Measurements from ENCODE around the gene PARP4. TPM values are rescaled to one million over a fixed set of nuclear protein-coding genes. Genes with fewer than 3 reads are reported as not detected.
"Not testable (repeated sequence)": the region's sequence is repeated elsewhere in the genome, so short reads cannot be mapped to it uniquely, and the experiment has no call there.

PARP4 gene
- total RNA-seq, 6 experiments from 2014 or later, result 38.0 to 48.5 (median 43.1) TPM

DNA sequence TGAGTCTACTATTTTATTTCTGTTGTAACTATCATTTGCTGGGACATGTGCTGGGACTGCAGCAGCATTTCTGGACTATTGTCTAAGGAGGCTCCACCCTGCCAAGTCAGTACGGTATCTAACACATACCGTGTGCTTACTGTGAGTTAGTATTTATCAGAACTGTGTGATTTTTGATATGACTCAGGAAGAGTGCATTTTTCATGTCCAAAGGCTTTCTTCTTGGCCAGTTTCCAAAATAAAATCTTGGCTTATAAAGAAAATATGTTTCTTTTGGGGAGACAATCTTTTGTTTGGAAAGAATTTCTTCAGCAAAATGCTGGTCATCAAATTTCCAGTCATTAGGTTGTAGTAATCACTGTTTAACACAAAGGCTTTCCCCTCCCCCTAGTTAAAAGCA, 11.6 kb downstream of the PARP4 start:
- Mint-ChIP-seq H3K27ac (peak overlapping the region; percentile 59), H3K9me3 (no peaks in the 10 kb centered on the region), H3K27me3 (ENCODE audit: insufficient read depth) (no peaks in the 10 kb centered on the region), H3K4me1 (ENCODE audit: low read depth) (peaks cover 32% of the 10 kb centered on the region), H3K36me3 (ENCODE audit: low read depth) (peaks cover 14% of the 10 kb centered on the region), H3K4me3 (no peak overlapping the region)
- TF ChIP-seq, protein P1, sequence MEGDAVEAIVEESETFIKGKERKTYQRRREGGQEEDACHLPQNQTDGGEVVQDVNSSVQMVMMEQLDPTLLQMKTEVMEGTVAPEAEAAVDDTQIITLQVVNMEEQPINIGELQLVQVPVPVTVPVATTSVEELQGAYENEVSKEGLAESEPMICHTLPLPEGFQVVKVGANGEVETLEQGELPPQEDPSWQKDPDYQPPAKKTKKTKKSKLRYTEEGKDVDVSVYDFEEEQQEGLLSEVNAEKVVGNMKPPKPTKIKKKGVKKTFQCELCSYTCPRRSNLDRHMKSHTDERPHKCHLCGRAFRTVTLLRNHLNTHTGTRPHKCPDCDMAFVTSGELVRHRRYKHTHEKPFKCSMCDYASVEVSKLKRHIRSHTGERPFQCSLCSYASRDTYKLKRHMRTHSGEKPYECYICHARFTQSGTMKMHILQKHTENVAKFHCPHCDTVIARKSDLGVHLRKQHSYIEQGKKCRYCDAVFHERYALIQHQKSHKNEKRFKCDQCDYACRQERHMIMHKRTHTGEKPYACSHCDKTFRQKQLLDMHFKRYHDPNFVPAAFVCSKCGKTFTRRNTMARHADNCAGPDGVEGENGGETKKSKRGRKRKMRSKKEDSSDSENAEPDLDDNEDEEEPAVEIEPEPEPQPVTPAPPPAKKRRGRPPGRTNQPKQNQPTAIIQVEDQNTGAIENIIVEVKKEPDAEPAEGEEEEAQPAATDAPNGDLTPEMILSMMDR (IDR thresholded peaks at IDR 0.05), result no peak
- peak; percentile 53 for DNase-seq

DNA sequence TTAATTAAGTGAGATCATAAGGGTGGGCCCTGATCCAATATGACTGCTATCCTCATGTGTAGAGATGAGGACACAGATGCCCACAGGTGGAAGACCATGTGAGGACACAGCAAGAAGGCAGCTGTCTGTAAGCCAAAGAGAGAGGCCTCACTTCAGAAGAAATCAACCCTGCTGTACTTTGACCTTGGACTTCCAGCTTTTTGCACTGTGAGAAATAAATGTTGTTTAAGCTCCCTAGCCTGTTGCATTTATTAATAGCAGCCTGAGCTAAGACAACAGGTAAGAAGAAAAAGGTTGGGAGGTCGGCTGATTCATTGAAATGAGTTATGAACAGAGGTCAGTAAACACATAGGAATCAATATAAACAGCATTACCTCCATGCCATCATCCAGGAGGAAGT, 14.8 kb downstream of the PARP4 start:
- Mint-ChIP-seq H3K27ac (no peak overlapping the region), H3K36me3 (ENCODE audit: low read depth) (peaks cover 36% of the 10 kb centered on the region), H3K4me1 (ENCODE audit: low read depth) (peaks cover 27% of the 10 kb centered on the region), H3K9me3 (no peaks in the 10 kb centered on the region), H3K4me3 (no peak overlapping the region), H3K27me3 (ENCODE audit: insufficient read depth) (peaks cover 2% of the 10 kb centered on the region; the same call in 1 of the 2 replicates)
- no peak for DNase-seq
- TF ChIP-seq, protein P1 (IDR thresholded peaks at IDR 0.05), result no peak

DNA sequence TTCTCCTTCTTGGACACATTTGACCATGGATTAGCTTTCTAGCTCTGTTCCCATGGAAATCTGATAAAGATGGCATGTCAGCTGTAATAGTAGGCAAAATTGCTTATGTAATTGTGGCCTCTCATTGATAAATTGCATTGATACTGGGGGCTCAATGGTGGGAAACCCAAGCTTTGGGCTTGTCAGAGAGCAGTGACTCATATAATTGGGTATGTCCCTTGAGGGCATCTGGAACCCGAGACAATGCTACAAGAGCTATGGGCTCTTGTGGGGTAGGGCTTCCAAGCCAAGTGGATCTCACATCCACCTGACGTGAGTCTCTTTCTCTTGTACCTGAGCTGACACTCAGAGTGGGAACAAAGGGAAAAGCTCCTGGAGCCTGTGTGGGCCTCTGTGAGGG, 16.3 kb downstream of the PARP4 start:
- not testable (repeated sequence) for DNase-seq; H3K4me3 Mint-ChIP-seq; H3K27ac Mint-ChIP-seq; H3K9me3 Mint-ChIP-seq; H3K27me3 Mint-ChIP-seq (ENCODE audit: insufficient read depth)
- Mint-ChIP-seq H3K36me3 (ENCODE audit: low read depth) (peaks cover 32% of the 10 kb centered on the region), H3K4me1 (ENCODE audit: low read depth) (peaks cover 16% of the 10 kb centered on the region)

DNA sequence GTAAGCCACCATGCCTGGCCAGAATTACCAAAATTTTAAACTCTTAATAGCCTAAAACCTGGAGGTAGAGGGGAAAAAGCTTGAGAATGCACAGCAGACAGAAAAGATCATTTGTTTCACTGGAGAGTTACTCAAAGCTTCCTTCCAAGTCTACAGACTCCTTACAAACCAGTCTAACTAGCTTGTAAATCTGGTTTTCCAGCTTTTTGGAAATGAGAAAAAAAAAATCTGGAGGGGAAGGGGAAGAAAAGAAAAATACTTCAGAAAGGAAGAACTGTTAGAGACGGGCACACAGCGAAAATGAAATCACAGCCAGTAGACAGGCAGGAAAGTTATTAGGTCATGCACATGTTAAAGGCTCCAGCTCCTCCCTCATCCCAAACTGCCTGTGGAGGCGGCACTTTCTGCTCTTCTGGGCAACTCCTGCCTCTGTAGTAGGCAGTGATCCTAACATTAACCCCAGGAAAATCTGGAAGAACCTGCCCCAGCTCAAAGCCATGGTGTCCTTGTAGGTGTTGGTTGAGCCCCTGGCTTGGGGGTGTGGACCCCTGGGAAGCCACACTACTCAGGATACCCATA, 17.3 kb downstream of the PARP4 start:
- peaks cover 7% of the 10 kb centered on the region; the same call in 1 of the 2 replicates for H3K4me1 Mint-ChIP-seq (ENCODE audit: low read depth)
- H3K4me3 Mint-ChIP-seq, result no peak overlapping the region
- H3K27ac Mint-ChIP-seq, result no peak overlapping the region
- peaks cover 32% of the 10 kb centered on the region for H3K36me3 Mint-ChIP-seq (ENCODE audit: low read depth)
- no peak for DNase-seq
- no peaks in the 10 kb centered on the region for H3K9me3 Mint-ChIP-seq
- H3K27me3 Mint-ChIP-seq (ENCODE audit: insufficient read depth), result peaks cover 2% of the 10 kb centered on the region; the same call in 1 of the 2 replicates
- TF ChIP-seq, protein P1 (IDR thresholded peaks at IDR 0.05), result no peak

DNA sequence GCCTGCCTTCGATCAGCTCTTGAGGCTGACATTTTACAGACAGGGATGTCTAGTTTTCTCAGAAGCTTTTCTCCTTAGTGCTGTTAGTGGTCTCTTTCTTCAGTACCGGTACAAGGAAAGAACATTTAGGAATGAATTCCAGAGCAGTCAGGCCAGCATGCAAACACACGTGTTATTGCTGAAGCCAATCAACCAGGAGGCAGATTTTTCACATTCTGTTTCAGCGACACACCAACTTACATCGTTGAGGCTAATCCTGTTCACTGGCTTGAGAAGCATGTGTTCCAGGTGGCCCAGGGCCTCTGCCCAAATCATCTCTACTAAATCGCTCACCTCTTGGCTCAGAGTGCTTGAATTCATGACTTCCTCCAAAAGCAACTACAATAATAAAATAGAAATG, 19.2 kb downstream of the PARP4 start:
- H3K27me3 Mint-ChIP-seq (ENCODE audit: insufficient read depth), result peaks cover 2% of the 10 kb centered on the region; the same call in 1 of the 2 replicates

DNA sequence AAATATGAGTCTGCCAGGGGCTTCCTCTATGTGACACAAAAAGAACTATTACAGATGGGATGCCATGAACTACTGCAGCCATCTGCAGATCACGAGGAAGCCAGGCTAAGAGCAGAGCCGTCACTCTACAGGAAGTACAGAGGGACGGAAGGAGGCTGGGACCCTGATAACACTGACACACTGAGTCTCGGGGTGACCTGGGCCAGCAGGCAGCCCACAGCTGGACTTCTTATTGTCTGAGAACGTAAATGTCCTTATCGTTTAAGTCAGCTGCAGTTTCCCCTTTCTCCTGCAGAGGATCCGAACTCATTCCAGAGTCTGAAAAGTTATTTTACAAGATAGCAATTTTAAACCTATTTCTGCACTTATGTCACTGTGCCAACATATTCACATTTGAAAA, 20.7 kb downstream of the PARP4 start:
- H3K36me3 Mint-ChIP-seq (ENCODE audit: low read depth), result peaks cover 40% of the 10 kb centered on the region
- H3K27me3 Mint-ChIP-seq (ENCODE audit: insufficient read depth), result peaks cover 2% of the 10 kb centered on the region
- peaks cover 7% of the 10 kb centered on the region; the same call in 1 of the 2 replicates for H3K4me1 Mint-ChIP-seq (ENCODE audit: low read depth)
- H3K4me3 Mint-ChIP-seq, result no peak overlapping the region
- TF ChIP-seq, protein P1 (IDR thresholded peaks at IDR 0.05), result peak; percentile 46
- H3K27ac Mint-ChIP-seq, result no peak overlapping the region
- no peak for DNase-seq
- H3K9me3 Mint-ChIP-seq, result no peaks in the 10 kb centered on the region

More for the DNA sequence above, 19.2 kb downstream of the PARP4 start:
- H3K27ac Mint-ChIP-seq, result no peak overlapping the region
- H3K36me3 Mint-ChIP-seq (ENCODE audit: low read depth), result peaks cover 39% of the 10 kb centered on the region
- no peak for DNase-seq
- no peaks in the 10 kb centered on the region for H3K9me3 Mint-ChIP-seq
- H3K4me3 Mint-ChIP-seq, result no peak overlapping the region
- peaks cover 7% of the 10 kb centered on the region; the same call in 1 of the 2 replicates for H3K4me1 Mint-ChIP-seq (ENCODE audit: low read depth)
- TF ChIP-seq, protein P1 (IDR thresholded peaks at IDR 0.05), result no peak
